ENCODE measurements around the gene JPT1.
"Not testable (repeated sequence)": the region's sequence is repeated elsewhere in the genome, so short reads cannot be mapped to it uniquely, and the experiment has no call there.

The JPT1 gene

DNA sequence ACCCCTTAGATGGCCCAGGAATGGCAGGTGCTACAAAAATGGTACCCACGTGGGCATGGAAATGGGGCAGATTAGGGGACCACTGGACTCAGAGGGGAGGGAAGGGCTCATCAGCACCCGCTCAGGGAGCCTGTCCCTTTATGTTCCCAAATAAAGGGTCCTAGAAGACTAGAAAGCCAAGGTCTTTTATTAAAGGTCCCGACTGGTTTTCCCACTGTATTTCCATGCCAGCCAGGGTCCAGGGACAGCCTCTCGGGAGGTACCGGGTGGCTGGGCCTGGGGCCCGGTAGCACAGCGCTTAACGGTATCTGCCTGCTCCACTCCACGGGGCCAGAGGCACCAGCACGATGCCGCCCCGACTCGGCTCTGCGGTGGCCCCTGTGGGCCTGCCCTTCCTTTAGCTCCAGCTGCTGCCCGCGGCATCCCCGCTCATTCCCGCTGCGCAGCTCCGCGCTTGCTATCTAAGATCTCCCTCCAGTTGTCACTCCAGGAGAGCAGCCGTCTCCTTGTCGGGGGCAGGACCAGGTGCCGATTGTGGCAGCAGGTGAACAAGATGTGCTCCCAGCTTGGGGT, 24.2 kb downstream of the JPT1 start:
- no peak for DNase-seq (ENCODE audit: low read depth in 2 of 2)

DNA sequence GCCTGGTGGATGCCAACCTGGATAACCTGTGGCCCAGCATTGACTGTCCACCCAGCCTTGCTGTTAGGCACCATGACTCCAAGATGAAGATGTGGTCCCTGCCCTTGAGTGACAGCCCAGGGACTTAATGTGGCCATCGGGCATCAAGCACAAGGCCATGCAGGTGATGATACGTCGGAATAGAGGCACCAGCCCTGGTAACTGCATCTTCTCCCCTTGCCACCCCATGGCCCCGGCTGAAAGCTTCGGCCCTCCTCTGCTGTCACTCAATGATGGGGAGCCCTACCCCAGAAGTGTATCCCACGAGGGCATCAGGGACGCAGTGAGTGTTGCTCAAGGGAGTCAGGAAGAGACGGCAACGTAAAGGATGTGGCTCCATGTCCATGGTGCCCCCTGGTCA, 24.7 kb downstream of the JPT1 start:
- no peak for DNase-seq (ENCODE audit: low read depth in 2 of 2)

DNA sequence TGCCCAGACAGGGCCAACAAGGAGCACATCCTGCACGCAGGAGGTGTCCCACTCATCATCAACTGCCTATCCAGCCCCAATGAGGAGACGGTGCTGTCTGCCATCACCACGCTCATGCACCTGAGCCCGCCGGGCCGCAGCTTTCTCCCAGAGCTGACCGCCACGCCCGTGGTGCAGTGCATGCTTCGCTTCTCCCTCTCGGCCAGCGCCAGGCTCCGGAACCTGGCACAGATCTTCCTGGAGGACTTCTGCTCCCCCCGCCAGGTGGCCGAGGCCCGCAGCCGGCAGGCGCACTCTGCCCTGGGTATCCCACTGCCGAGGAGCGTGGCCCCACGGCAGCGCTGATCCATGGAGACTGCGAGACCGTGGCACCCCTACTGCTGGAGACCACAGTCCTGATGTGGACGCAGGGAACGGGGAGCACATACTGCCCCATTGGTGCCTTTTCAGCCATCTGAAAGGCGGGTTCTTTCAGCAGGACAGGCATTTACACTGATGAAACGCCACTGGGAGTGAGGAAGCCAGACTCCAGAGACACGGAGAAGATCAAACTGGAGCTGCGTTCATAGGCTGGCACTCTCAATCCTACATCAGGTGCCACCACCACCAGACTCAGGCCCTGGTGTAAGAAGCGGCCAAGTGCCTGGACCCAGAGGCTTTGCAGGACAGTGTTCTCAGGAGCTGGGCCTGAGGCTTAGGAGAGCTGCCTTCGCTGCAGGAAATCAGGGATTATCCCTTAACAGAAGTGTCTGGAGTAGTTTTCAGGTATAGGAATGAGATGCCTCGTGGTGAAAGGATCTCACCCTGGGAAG, 25.4 kb downstream of the JPT1 start:
- no peak for DNase-seq (ENCODE audit: low read depth in 2 of 2)

DNA sequence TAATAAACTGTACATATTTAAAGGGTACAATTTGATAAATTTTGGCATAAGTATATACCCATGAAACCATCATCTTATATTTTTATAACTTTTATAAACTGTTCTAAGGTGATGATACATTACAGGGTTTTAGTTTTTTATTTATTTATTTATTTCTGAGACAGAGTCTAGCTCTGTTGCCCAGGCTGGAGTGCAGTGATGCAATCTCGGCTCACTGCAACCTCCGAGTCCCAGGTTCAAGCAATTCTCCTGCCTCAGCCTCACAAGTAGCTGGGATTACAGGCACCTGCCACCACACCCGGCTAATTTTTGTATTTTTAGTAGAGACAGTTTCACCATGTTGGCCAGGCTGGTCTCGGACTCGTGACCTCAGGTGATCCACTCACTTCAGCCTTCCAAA, 26.4 kb downstream of the JPT1 start:
- DNase-seq (ENCODE audit: low read depth in 2 of 2), result not testable (repeated sequence)

- DNase-seq (ENCODE audit: low read depth in 2 of 2), result no peak
Observed at GRCh38 chr17:75126954-75127353, 27.4 kb downstream of the JPT1 start.

DNA sequence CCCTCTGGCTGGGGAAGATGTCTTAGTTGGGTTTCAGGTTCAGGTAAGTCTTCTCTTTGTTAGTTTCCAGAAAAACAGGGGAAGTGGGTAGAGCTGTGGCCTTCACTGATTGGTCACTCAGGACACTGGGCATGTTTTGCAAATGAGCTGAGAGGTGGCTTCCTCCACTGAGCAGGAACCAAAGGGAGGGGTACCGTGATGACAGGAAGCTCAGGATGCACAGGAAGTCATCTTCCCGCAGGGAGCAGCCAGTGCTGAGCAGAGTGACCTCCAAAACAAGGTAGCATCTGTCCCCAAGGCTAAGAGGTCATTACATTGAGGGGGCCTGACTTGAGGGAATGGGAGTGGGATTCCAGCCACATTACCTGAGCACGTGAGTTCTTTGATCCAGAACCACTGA, 28.3 kb downstream of the JPT1 start:
- DNase-seq (ENCODE audit: low read depth in 2 of 2), result no peak

- no peak for DNase-seq (ENCODE audit: low read depth in 2 of 2)
Observed at GRCh38 chr17:75124819-75125162, 29.5 kb downstream of the JPT1 start.

- peak; percentile 35 to 61 for DNase-seq (ENCODE audit: low read depth in 2 of 2)
Observed at GRCh38 chr17:75124041-75124818, 30.1 kb downstream of the JPT1 start.

DNA sequence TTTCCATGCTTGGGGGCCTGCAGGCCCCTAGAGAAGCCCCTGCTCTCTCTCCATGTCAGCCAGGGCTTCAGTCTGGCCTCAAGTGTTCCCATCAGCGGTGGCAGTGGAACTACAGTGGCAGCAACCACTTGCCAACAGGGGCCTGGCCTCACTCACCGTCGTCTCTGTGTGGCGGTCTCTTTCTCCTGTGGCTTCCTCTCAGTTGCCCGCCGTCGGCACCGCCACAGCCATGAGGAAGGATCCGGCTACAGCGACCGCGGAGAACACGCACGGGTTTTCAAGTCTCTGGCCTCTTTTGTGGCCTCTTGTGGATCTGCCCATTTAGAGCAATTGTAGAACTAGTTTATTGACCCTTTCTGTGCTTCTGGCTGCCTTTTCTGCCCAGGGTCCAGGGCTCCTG, 36.0 kb downstream of the JPT1 start:
- no peak for DNase-seq (ENCODE audit: low read depth in 2 of 2)

DNA sequence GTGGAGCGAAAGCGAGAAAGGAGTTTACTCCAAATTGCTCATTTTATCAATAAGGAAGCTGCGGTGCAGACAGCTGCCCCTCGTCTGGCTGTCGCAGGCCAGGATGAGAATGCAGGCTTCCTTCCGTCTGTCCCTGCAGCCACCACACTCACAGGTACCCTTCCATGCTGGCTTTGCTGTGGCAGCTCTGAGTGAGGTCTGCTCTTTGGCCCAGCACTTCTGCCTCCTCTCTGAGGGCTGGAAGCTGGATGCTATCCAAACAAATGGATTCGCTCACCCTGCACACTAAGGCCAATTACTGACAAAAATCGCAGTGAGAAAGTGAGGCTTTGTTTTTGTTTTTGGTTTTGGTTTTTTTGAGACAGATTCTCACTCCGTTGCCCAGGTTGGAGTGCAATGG, 37.6 kb downstream of the JPT1 start:
- no peak for DNase-seq (ENCODE audit: low read depth in 2 of 2)

GRCh38 chr17:75115555-75115954, 38.8 kb downstream of the JPT1 start:
- DNase-seq (ENCODE audit: low read depth in 2 of 2), result no peak

DNA sequence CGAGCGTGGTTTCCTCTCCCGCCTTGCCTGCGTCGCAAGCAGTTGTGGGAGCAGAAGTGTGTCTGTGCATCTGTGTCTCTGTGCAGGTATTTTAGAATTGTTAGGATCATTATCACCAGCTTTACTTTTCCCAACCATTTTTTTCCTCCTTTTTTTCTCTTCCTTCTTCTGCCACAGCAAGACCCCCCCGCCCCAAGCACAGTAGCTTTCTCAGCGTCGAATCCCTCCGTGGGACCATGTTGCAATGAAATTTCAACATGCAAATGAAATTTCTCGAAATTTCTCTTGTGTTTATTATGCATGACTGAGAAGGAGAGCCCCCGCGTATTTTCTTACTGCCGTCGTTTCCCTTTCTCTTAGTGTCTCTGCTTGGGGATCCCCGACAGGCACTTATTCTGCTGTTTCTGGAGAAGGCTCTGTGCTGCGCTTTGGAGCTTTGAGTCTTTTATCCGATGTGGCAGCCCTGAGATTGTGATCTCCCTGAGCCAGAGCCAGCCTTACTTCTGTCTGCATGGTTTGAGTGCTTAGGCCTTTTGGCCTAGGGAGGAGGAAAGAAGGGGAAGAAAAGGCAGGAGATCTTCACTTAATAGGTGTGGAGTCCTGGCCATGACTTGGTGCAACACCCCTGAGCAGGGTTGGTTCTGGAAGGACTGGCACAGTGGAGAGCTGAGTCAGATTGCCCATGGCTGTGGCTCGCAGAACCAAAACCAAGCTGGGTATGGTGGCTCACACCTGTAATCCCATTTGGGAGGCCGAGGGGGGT, 39.6 kb downstream of the JPT1 start:
- DNase-seq (ENCODE audit: low read depth in 2 of 2), result no peak

DNA sequence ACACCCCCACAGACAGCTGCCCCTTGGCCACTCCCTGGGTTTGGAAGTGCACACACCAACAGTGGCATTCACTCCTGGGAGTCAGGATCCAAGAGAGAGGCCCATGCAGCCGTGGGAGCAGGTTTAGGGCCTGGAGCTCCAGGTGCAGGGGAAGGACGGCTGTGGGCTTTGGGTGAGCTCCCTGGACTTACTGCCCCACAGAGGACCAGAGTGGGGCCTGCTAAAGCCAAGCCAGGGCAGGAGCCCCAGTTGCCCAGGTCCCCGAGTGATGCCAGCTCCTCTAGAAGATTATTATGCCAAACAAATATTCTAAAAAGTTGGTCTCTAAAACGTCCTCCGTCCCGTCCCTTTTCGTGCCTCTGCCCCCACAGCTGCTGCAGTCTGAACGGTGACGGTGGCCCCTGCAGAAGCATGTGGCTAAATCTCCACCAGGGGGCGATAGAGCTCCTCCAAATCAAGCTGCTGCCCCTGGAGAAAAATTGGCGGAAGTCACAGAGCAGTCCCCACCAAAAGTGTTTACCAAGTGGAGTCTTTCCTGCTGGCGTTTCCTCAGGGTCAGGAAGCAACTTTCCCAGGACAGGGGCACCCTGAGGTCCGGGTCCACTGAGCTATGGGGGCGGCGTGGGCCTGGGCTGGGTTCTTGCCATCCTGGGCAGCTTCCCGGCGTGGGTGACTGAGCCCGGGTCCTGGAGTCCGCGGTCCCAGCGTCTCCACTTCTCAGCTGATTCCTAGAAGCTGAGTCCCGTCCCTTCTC, 40.3 kb downstream of the JPT1 start:
- DNase-seq (ENCODE audit: low read depth in 2 of 2), result peak; percentile 65 to 81

GRCh38 chr17:75111777-75112335, 42.5 kb downstream of the JPT1 start:
- DNase-seq (ENCODE audit: low read depth in 2 of 2), result no peak

DNA sequence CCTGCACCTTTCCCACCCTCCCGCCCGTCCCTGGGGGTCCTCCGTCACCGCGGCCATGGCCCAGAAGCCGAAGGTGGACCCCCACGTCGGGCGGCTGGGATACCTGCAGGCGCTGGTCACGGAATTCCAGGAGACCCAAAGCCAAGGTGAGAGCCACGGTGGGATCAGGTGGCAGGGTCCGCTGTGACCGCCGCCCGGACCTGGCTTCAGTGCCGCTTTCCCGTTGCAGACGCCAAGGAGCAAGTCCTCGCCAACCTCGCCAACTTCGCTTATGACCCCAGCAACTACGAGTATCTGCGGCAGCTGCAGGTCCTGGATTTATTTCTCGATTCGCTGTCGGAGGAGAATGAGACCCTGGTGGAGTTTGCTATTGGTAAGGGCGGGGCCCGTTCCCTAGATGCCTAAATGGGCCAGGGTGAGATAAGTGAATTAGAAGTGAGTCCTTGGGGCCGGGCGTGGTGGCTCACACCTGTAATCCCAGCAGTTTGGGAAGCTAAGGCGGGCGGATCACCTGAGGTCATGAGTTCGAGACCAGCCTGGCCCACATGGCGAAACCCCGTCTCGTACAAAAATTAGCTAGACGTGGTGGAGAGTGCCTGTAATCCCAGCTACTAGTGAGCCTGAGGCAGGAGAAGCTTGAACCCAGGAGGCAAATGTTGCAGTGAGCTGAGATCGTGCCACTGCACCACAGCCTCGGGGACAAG, 43.9 kb downstream of the JPT1 start:
- no peak for DNase-seq (ENCODE audit: low read depth in 2 of 2)

GRCh38 chr17:75109407-75110233, 44.7 kb downstream of the JPT1 start, which contains the start of gene ARMC7:
ARMC7 (plus strand) TSS chr17:75109969; CDS start chr17:75110289, 320 bp downstream.
- DNase-seq (ENCODE audit: low read depth in 2 of 2), result peak; percentile 77 to 78

DNA sequence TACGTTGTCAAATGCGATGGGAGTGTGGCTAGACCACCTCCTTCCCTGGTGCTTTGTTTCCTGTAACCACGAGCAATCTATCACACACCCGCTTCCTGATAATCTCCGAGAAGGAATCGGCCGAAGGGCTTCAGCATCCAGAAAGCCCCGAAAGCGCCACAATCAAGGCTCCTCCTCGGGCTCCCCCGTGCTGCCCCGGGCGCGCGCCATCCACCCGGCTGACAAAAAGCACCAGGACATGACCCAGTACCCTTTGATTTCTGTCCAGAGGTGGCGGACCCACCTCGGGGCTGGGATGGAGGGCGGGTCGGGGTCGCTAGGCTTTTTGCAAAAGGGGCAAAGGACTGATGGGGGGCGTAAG, 45.3 kb downstream of the JPT1 start:
- no peak for DNase-seq (ENCODE audit: low read depth in 2 of 2)

DNA sequence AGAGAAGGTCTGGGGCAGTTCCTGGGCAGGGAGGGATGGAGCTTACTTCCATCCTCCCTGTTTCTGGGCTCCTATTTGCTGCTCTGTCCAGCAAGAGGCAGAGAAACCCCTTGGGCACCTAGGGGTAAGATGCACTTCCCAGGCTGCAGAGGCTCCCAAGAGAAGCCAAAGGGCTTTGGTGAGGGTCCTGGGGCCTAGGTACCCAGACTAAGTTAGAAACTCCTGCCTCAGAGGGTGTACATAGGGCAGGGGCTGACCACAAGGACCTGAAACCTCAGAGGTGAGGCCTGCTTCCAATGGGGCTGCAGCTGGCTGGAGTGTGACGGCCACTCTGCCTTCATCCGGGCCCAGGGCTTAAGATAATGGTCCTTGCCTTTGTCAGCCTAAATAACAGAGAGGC, 46.1 kb downstream of the JPT1 start:
- DNase-seq (ENCODE audit: low read depth in 2 of 2), result no peak
